Muscle of leg (tissue), 11 donors: Measurements from ENCODE around the gene NUCKS1. TPM values are rescaled to one million over a fixed set of nuclear protein-coding genes. Genes with fewer than 3 reads are reported as not detected.
A peak's percentile ranks its signal among the peaks of the same experiment; 100 is the strongest.

Source experiments
- DNase-seq: peaks from one replicate; pipeline ENCODE4 v3.0.0; 2013
- H3K27ac ChIP-seq: one replicate; pipeline ENCODE4 v1.5.1; 2013; ENCODE audit warnings: mild to moderate bottlenecking, low read length, control low read depth
- H3K27me3 ChIP-seq: one replicate; pipeline ENCODE4 v1.6.1; 2013; ENCODE audit warnings: low read length; ENCODE audit not compliant: control insufficient read depth, insufficient read depth
- H3K36me3 ChIP-seq: one replicate; pipeline ENCODE4 v1.6.1; 2013; ENCODE audit warnings: low read length; ENCODE audit not compliant: control insufficient read depth, insufficient read depth
- H3K4me1 ChIP-seq: one replicate; pipeline ENCODE4 v1.6.1; 2013; ENCODE audit warnings: low read length; ENCODE audit not compliant: control insufficient read depth, insufficient read depth
- H3K4me3 ChIP-seq: one replicate; pipeline ENCODE4 v1.5.1; 2013; ENCODE audit warnings: low read length, control low read depth
- H3K9me3 ChIP-seq: replicated peaks from 2 replicates; pipeline ENCODE4 v1.6.1; 2013; ENCODE audit warnings: low read depth, low read length; ENCODE audit not compliant: control insufficient read depth
- WGBS: methylation state at CpG from one replicate; pipeline ENCODE4 v1.1.5; 2013; ENCODE audit warnings: missing lambda C conversion rate; ENCODE audit not compliant: insufficient coverage; 5-methylcytosine and 5-hydroxymethylcytosine counted together
- polyA plus RNA-seq, 8 donors: library from polyadenylated mRNA; unstranded; fragments of 120-200 nt; gene quantifications; one replicate each; pipeline versions ENCODE4 v1.2.1 to v1.2.3, GENCODE V29; 2013; ENCODE audit warnings: inconsistent platforms in 1 of 8, low replicate concordance in 1 of 8; ENCODE audit not compliant: insufficient read length in 8 of 8, insufficient read depth in 1 of 8
- total RNA-seq: library from RNA; stranded (reverse); fragments of 120-200 nt; gene quantifications from one replicate; pipeline ENCODE4 v1.2.4, GENCODE V29; 2013

The NUCKS1 gene
- total and polyA plus RNA-seq, 9 donors, result 160 to 284 (median 240) TPM

DNA sequence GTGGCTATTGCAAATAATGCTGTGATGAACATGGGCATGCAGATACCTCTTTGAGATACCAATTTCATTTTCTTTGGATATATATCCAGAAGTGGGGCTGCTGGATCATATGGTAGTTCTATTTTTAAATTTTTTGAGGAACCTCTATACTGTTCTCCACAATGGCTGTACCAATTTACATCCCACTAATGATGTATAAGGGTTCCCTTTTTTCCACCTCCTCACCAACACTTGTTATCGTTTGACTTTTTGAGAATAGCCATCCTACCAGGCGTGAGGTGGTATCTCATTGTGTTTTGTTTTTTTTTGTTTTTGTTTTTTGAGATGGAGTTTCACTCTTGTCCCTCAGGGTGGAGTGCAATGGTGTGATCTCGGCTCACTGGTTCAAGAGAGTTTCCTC, 6.6 kb upstream of the NUCKS1 start:
- H3K9me3 ChIP-seq, result no peaks in the 10 kb centered on the region
- no peaks in the 10 kb centered on the region for H3K36me3 ChIP-seq
- no CpG with 5 or more reads among the region's 3 CpGs for WGBS
- H3K27me3 ChIP-seq, result peaks cover 4% of the 10 kb centered on the region
- DNase-seq, result no peak
- H3K27ac ChIP-seq, result no peak overlapping the region
- no peak overlapping the region for H3K4me3 ChIP-seq
- H3K4me1 ChIP-seq, result no peaks in the 10 kb centered on the region

DNA sequence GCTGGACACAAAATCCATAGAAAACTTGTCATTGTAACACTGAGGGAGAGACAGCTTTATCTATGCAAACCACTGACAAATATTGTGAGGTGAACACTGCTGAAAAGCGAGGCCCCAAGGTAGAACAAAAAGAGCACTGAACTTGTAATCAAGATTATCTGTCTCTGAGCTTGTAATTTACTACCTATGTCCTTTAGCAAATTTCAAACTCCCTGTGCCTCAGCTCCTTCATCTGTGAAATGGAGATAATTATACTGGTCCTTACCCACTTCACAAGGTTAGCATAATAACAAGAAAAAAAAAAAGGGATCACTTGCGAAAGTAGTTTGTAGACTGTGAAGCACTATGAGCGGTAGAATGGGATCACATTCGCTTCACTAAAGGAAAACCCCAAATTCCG, 4.9 kb upstream of the NUCKS1 start:
- H3K4me3 ChIP-seq, result no peak overlapping the region
- H3K27me3 ChIP-seq, result peaks cover 4% of the 10 kb centered on the region
- DNase-seq, result no peak
- WGBS, result 80% methylated on average over 1 of the region's 5 CpGs
- H3K4me1 ChIP-seq, result peaks cover 3% of the 10 kb centered on the region
- H3K36me3 ChIP-seq, result no peaks in the 10 kb centered on the region
- no peak overlapping the region for H3K27ac ChIP-seq
- H3K9me3 ChIP-seq, result no peaks in the 10 kb centered on the region

DNA sequence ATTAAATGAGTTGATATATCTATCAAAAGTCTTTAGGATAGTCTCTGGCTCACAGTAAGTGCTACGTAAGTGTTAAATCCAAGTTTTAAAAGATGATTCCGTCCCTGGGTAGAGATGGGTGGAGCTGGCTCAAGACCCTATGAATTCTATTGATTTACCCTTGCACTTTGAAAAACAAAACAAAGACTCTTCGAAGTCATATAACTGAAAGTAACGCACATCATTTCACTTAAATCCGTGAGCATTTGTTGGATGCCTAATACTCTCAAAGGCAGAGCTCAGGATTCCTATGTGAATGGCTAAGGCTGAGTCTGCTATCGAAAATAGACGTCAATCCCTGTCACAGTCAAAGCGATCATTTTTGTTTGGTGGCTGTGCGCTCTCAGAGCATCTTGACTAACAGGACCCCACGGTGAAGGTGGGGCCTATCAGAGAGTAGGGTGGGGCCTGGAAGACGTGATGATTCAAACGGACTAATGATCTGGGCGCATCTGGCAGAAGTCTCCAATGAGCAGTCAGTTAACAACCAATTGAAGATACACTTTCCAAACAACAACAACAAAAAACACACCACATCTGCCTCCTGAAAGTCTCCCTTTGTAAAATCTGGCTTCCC, 1.2 kb upstream of the NUCKS1 start:
- Histone ChIP-seq H3K27me3 (peaks cover 4% of the 10 kb centered on the region), H3K36me3 (peaks cover 2% of the 10 kb centered on the region), H3K9me3 (no peaks in the 10 kb centered on the region), H3K4me1 (peaks cover 8% of the 10 kb centered on the region), H3K4me3 (no peak overlapping the region), H3K27ac (no peak overlapping the region)
- WGBS, result 96% methylated on average over 5 of the region's 13 CpGs
- no peak for DNase-seq

DNA sequence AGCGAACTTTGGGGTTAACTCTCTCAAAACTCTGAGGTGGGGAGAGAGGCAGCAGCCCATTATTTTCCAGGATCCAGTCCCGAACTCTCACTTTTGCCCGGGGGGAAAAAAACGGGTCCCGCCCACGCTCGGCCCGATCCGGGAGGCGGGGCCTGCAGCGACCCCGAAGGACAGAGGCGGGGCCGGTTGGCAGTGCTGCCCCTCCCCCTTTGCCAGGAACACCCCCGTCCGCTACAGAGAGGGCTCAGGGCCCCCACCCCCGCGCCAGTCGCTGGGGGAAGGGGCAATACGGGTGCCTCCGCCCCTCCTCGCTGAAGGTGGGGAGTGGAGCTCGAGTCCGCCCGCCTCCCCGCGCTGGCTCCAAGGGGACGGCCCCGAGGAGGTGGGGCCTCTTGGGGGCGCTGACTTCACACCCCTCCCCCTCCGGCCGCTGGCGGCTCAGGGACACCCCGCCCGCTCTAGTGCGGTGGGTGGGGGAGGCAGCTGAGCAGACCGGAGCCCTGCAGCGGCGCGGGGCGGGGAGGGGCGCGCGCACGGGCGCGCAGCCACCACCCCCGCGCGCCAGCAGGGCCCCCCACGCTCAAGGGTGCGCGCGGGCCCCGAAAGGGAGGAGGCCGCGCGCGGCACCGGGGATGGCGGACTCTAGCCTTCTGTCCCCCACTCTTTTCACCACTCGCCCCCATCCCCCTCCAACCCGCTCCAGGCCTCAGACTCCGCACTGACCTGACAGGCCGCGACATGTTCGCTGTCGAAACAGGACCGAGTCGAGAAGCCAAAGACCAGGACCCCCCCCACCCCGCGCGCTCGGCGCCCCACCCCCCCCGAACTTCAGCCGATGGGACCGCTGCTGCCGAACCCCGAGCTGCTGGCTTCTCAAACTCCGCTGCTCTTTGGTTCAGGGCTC, 496 bp downstream of the NUCKS1 start:
- H3K36me3 ChIP-seq, result peaks cover 2% of the 10 kb centered on the region
- peak; percentile 98 for DNase-seq
- H3K27ac ChIP-seq, result peak overlapping the region; percentile 99
- peak overlapping the region; percentile 81 for H3K4me3 ChIP-seq
- WGBS, result under 1% methylated on average over 38 of the region's 81 CpGs
- H3K27me3 ChIP-seq, result no peaks in the 10 kb centered on the region
- H3K9me3 ChIP-seq, result no peaks in the 10 kb centered on the region
- peaks cover 8% of the 10 kb centered on the region for H3K4me1 ChIP-seq

DNA sequence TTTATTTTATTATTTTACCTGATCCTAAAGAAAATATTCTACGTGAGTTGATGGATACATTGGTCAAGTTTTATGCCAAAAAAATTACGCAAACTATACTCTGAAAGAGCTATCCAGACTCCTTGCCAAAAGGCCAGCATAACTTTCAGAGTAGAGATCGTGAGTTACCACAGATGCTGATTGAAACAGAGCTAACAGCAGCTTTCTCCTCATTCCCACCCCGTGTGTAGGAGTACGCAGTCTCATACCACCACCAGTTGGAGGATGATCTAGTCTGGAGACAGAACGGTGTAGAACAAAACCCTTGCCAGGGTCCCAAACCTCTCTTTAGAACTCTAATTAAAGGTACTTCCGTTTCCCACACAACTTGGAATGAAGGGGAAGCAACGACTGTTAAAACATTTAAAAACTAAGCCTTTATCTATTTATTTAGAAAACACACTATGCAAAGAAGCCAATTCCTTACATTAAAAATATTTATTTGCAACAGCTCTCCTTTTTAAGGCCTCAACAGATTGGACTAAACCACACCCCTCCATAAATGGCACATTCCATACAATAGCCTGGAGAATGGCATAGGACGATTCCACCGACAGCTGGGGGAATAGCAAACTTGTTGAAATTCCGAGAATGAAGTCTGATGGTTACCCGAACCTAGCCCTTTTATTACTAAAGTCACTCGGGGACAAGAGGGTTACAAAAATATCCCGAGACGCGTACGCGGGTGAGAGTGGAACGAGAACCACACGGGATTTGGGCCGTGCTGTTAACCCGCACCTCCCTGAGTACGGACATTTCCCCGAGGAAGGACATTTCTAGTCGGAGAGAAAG, 1.4 kb downstream of the NUCKS1 start:
- Histone ChIP-seq H3K4me3 (peak overlapping the region; percentile 81), H3K27me3 (no peaks in the 10 kb centered on the region), H3K9me3 (no peaks in the 10 kb centered on the region), H3K36me3 (peaks cover 2% of the 10 kb centered on the region), H3K27ac (peak overlapping the region; percentile 99), H3K4me1 (peaks cover 8% of the 10 kb centered on the region)
- 1% methylated on average over 14 of the region's 25 CpGs for WGBS
- peak; percentile 79 for DNase-seq

DNA sequence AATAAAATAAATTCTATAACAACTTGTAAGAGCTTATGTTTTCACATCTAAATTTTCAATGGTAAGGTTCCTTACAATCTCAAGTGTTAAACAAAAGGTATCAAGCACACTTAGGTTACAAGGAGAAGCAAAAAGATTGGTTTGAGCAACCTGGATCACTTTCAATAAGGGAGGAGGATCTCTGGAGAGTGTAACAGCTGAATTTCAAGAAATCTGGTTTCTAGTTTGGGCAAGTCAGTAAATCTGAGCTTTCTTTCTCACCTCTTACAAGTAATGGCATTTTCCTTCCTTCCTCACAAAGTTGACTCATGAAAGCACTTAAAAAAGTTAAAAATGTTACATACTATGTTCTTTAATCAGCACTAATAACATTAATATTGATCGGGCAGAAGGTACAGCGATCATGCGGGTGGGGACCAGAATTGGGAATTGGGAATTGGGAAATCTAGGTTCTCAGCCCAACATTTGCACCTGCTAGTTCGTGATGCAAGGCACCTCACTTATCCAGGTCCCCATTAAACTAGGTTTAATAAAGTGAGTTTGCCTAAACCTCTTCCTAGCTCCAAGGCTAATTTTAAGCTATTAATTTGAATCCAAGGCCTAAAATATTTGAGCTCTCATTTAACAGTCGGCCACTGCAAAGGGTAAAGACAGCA, 3.1 kb downstream of the NUCKS1 start:
- Histone ChIP-seq H3K9me3 (no peaks in the 10 kb centered on the region), H3K36me3 (peaks cover 2% of the 10 kb centered on the region), H3K27ac (no peak overlapping the region), H3K4me3 (no peak overlapping the region), H3K4me1 (peaks cover 8% of the 10 kb centered on the region), H3K27me3 (no peaks in the 10 kb centered on the region)
- DNase-seq, result peak; percentile 12
- no CpG with 5 or more reads among the region's 5 CpGs for WGBS

DNA sequence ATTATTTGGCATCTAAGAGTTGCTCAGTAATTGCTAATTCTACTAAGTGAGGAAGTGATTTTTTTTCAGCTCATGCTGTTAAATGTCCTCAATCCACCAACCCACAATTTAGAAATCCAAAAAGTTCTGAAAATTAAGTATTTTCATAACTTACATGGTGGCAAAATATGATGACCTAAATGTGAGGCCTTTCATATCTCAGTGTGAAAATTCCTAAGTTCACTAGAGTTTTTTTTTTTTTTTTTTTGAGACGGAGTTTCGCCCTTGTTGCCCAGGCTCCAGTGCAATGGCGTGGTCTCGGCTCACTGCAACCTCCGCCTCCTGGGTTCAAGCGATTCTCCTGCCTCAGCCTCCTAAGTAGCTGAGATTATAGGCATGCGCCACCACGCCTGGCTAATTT, 5.6 kb downstream of the NUCKS1 start:
- no peak overlapping the region for H3K27ac ChIP-seq
- DNase-seq, result no peak
- H3K27me3 ChIP-seq, result no peaks in the 10 kb centered on the region
- H3K4me3 ChIP-seq, result no peak overlapping the region
- H3K36me3 ChIP-seq, result peaks cover 8% of the 10 kb centered on the region
- no peaks in the 10 kb centered on the region for H3K9me3 ChIP-seq
- H3K4me1 ChIP-seq, result peaks cover 5% of the 10 kb centered on the region
- 92% methylated on average over 5 of the region's 8 CpGs for WGBS

DNA sequence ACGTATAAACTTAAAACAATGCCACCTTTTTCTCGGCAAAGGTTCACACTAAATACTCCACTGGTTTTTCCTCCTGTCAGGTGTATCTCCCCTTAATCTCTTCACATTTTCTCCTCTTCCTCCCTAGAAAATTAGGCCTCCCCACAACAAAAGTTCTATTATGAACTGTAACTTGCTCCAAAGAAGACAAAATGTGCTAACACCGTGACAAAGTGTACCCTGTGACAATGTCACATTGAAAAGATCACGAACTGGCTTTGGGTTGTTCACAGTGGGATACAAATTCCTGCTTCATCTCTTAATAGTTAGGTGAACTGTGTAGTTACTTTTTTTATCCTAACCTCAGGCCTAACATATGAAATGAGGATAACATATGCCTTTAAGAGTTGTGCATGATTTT, 6.0 kb downstream of the NUCKS1 start:
- no peaks in the 10 kb centered on the region for H3K27me3 ChIP-seq
- H3K9me3 ChIP-seq, result no peaks in the 10 kb centered on the region
- H3K36me3 ChIP-seq, result peaks cover 8% of the 10 kb centered on the region
- no peak overlapping the region for H3K27ac ChIP-seq
- DNase-seq, result no peak
- H3K4me3 ChIP-seq, result no peak overlapping the region
- 17% methylated on average over 2 of the region's 4 CpGs for WGBS
- peaks cover 5% of the 10 kb centered on the region for H3K4me1 ChIP-seq

DNA sequence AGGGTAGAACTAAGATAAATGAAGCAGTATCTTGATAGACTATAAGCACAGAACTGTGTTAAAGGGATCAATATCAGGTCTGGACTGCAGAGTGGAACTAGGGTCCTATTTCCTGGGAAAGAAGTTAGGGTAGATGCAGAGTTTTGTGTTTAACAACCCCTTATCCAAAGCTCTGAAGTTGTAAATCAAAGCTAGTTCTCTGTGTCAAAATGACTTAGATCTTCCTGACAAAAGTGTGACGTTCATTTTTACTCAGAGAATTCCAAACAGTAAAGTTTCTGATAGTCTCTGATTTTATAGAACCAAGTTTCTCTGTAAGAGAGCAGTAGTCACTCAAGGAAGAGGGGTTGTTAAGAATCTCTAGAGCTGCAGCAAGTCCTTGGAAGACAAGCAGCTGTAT, 8.3 kb downstream of the NUCKS1 start:
- Histone ChIP-seq H3K27me3 (no peaks in the 10 kb centered on the region), H3K4me3 (no peak overlapping the region), H3K36me3 (peaks cover 10% of the 10 kb centered on the region), H3K4me1 (no peaks in the 10 kb centered on the region), H3K9me3 (no peaks in the 10 kb centered on the region), H3K27ac (no peak overlapping the region)
- DNase-seq, result no peak
- no CpG with 5 or more reads among the region's 1 CpG for WGBS
